Bronchial epithelial cell (primary cell): Measurements from ENCODE around the gene PLEKHA5. TPM values are rescaled to one million over a fixed set of nuclear protein-coding genes. Genes with fewer than 3 reads are reported as not detected.

ENCODE experiments used
- DNase-seq: peaks from one replicate; pipeline ENCODE4 v3.0.0-alpha.2; 2010; ENCODE audit warnings: low read depth
- FAIRE-seq: peaks from 2 replicates; lab custom pipeline; 2011; peaks lifted over from hg19 to GRCh38; lab: Jason Lieb, UNC
- H3K27me3 ChIP-seq: 2 replicates; pipeline ENCODE4 v1.5.1; 2011; ENCODE audit warnings: low read length; ENCODE audit not compliant: control insufficient read depth, insufficient read depth
- H3K36me3 ChIP-seq: 2 replicates; pipeline ENCODE4 v1.5.1; 2011; ENCODE audit warnings: low read length; ENCODE audit not compliant: control insufficient read depth, insufficient read depth
- H3K4me3 ChIP-seq: 2 replicates; pipeline ENCODE4 v1.5.1; 2011; ENCODE audit warnings: mild to moderate bottlenecking, low read depth, low read length, control low read depth
- CTCF ChIP-seq: IDR thresholded peaks from 2 replicates; pipeline ENCODE4 v1.5.1; 2011; ENCODE audit warnings: mild to moderate bottlenecking, moderate library complexity, low read length, control low read depth, inconsistent platforms; ENCODE audit not compliant: insufficient read depth, severe bottlenecking
- total RNA-seq: library from RNA; depleted of rRNA; stranded (reverse); fragments of >200 nt; gene quantifications from 2 replicates; pipeline ENCODE4 v1.2.1, GENCODE V29; 2014

PLEKHA5 gene
- total RNA-seq, 1 donor from 2014 or later: 24.0 TPM

GRCh38 chr12:19171731-19172130, 42.2 kb downstream of the PLEKHA5 start:
- peak; percentile 19 for DNase-seq
- no peak overlapping the region for H3K4me3 ChIP-seq
- H3K36me3 ChIP-seq: no peaks in the 10 kb centered on the region
- H3K27me3 ChIP-seq: no peaks in the 10 kb centered on the region
- no peak for TF ChIP-seq CTCF
- FAIRE-seq: no peak

GRCh38 chr12:19177754-19178153, 48.2 kb downstream of the PLEKHA5 start:
- no peak for TF ChIP-seq CTCF
- DNase-seq: no peak
- Histone ChIP-seq H3K36me3 (no peaks in the 10 kb centered on the region), H3K4me3 (no peak overlapping the region), H3K27me3 (no peaks in the 10 kb centered on the region)
- no peak for FAIRE-seq

GRCh38 chr12:19179986-19180385, 50.5 kb downstream of the PLEKHA5 start:
- FAIRE-seq (no peak), DNase-seq (no peak)
- Histone ChIP-seq H3K36me3 (no peaks in the 10 kb centered on the region), H3K4me3 (no peak overlapping the region), H3K27me3 (no peaks in the 10 kb centered on the region)
- TF ChIP-seq CTCF: no peak

GRCh38 chr12:19181666-19182426, 52.3 kb downstream of the PLEKHA5 start:
- no peak for DNase-seq
- TF ChIP-seq CTCF: no peak
- FAIRE-seq: no peak

GRCh38 chr12:19183121-19183838, 53.7 kb downstream of the PLEKHA5 start:
- no peak for FAIRE-seq
- TF ChIP-seq CTCF: no peak
- H3K4me3 ChIP-seq: no peak overlapping the region

More at GRCh38 chr12:19181666-19182426, 52.3 kb downstream of the PLEKHA5 start:
- Histone ChIP-seq H3K4me3 (no peak overlapping the region), H3K27me3 (no peaks in the 10 kb centered on the region), H3K36me3 (no peaks in the 10 kb centered on the region)

More at GRCh38 chr12:19183121-19183838, 53.7 kb downstream of the PLEKHA5 start:
- no peak for DNase-seq
- Histone ChIP-seq H3K36me3 (no peaks in the 10 kb centered on the region), H3K27me3 (no peaks in the 10 kb centered on the region)
